A549 (cell line): ENCODE results near the gene DNASE1L2. TPM values are rescaled to one million over a fixed set of nuclear protein-coding genes. Genes with fewer than 3 reads are reported as not detected.

Experiments used
- ATAC-seq, 2 experiments: fragments of 200-7000 bp in 1 of 2; fragments of >200 bp in 1 of 2; cut with Nextera tagmentation in 1 of 2; cut with Tn5 transposase in 1 of 2; 3 replicates each; pipeline versions ENCODE4 v1.8.0 to v1.9.1; 2018 to 2020; ENCODE audit warnings: mild to moderate bottlenecking in 1 of 2, moderate library complexity in 1 of 2
- CTCF ChIA-PET: fragments of 300-600 bp; sonication (Branson Sonifier 250); formaldehyde crosslinking; extraction: SDS; loops from one replicate; lab custom pipeline; 2021; ENCODE audit warnings: antibody characterized with exemption, inconsistent platforms; lab: Yijun Ruan, JAX
- POLR2A ChIA-PET: fragments of 350-600 bp; formaldehyde crosslinking; extraction: SDS; loops from one replicate; lab custom pipeline; 2021; ENCODE audit warnings: antibody characterized with exemption, inconsistent platforms; lab: Yijun Ruan, JAX
- DNase-seq, 2 experiments: peaks; one replicate each; pipeline versions ENCODE4 v3.0.0 to v3.0.0-alpha.2; 2011 to 2016; ENCODE audit warnings: low read depth in 1 of 2, low spot score in 1 of 2
- FAIRE-seq: peaks from 2 replicates; lab custom pipeline; 2011; peaks lifted over from hg19 to GRCh38; lab: Jason Lieb, UNC
- H3K27ac ChIP-seq, 2 experiments: fragments of >200 bp; sonication (Bioruptor Twin); formaldehyde crosslinking; 3 replicates each; pipeline ENCODE4 v1.5.1; 2016 to 2017
- H3K4me1 ChIP-seq: fragments of >200 bp; sonication (Bioruptor Twin); formaldehyde crosslinking; 3 replicates; pipeline ENCODE4 v1.6.1; 2016
- H3K4me2 ChIP-seq: fragments of >200 bp; sonication (Bioruptor Twin); formaldehyde crosslinking; 3 replicates; pipeline ENCODE4 v1.6.1; 2016
- H3K4me3 ChIP-seq: fragments of >200 bp; sonication (Bioruptor Twin); formaldehyde crosslinking; 3 replicates; pipeline ENCODE4 v1.5.1; 2016
- H3K9me3 ChIP-seq: fragments of >200 bp; sonication (Bioruptor Twin); formaldehyde crosslinking; 3 replicates; pipeline ENCODE4 v1.6.1; 2016
- CHD4 ChIP-seq: fragments of 200-600 bp; sonication (generic); IDR thresholded peaks from 2 replicates; pipeline ENCODE4 v1.6.1; 2016; ENCODE audit warnings: antibody characterized with exemption, mild to moderate bottlenecking, borderline replicate concordance
- EHF ChIP-seq: fragments of 250-450 bp; sonication (Bioruptor Pico); IDR thresholded peaks from 2 replicates; pipeline ENCODE4 v1.5.0; 2020; ENCODE audit warnings: mild to moderate bottlenecking
- EP300 ChIP-seq, 2 experiments: fragments of >200 bp; sonication (Bioruptor Twin); formaldehyde crosslinking; IDR thresholded peaks; 2 replicates in 1 of 2; 3 replicates in 1 of 2; pipeline ENCODE4 v1.6.1; 2016 to 2017
- ESRRA ChIP-seq: fragments of 150-350 bp; IDR thresholded peaks from 2 replicates; pipeline ENCODE4 v1.6.1; 2014; ENCODE audit warnings: mild to moderate bottlenecking, low read length, borderline replicate concordance
- FOSL2 ChIP-seq, 2 experiments: fragments of 450-650 bp in 1 of 2; fragments of >200 bp in 1 of 2; sonication (Bioruptor Twin) in 1 of 2; formaldehyde crosslinking; IDR thresholded peaks; 2 replicates each; pipeline versions ENCODE4 v1.5.0 to v1.6.1; 2016 to 2020; ENCODE audit warnings: mild to moderate bottlenecking in 1 of 2, moderate library complexity in 1 of 2
- FOXS1 ChIP-seq: fragments of 250-450 bp; sonication (Bioruptor Pico); IDR thresholded peaks from 2 replicates; pipeline ENCODE4 v1.5.0; 2020; ENCODE audit warnings: mild to moderate bottlenecking, moderate library complexity
- HDAC2 ChIP-seq: fragments of 200-600 bp; sonication (generic); IDR thresholded peaks from 2 replicates; pipeline ENCODE4 v1.6.1; 2016
- HOXB13 ChIP-seq: fragments of 250-450 bp; sonication (Bioruptor Pico); IDR thresholded peaks from 2 replicates; pipeline ENCODE4 v1.5.0; 2020; ENCODE audit warnings: low read depth, mild to moderate bottlenecking, moderate library complexity
- KDM1A ChIP-seq: fragments of 200-600 bp; sonication (generic); IDR thresholded peaks from 2 replicates; pipeline ENCODE4 v1.6.1; 2016; ENCODE audit warnings: low read depth, mild to moderate bottlenecking
- MAFK ChIP-seq: fragments of 450-650 bp; IDR thresholded peaks from 2 replicates; pipeline ENCODE4 v1.6.1; 2014; ENCODE audit not compliant: partially characterized antibody
- NPAS2 ChIP-seq: fragments of 250-450 bp; sonication (Bioruptor Pico); IDR thresholded peaks from 2 replicates; pipeline ENCODE4 v1.8.0; 2022; ENCODE audit warnings: mild to moderate bottlenecking, moderate library complexity, borderline replicate concordance
- POLR2A ChIP-seq: IDR thresholded peaks from 2 replicates; pipeline ENCODE4 v1.6.1; 2012; ENCODE audit warnings: mild to moderate bottlenecking, low read length
- RAD21 ChIP-seq, 2 experiments: fragments of >200 bp in 1 of 2; sonication (Bioruptor Twin) in 1 of 2; formaldehyde crosslinking in 1 of 2; IDR thresholded peaks in 1 of 2; conservative IDR thresholded peaks in 1 of 2; 2 replicates in 1 of 2; 3 replicates in 1 of 2; pipeline ENCODE4 v1.6.1; 2012 to 2018; ENCODE audit warnings: inconsistent platforms in 1 of 2
- RCOR1 ChIP-seq: fragments of 150-350 bp; IDR thresholded peaks from 2 replicates; pipeline ENCODE4 v1.6.1; 2014; ENCODE audit warnings: antibody characterized with exemption, low read length, low read depth
- RFX5 ChIP-seq: fragments of 450-650 bp; IDR thresholded peaks from 2 replicates; pipeline ENCODE4 v1.7.1; 2014; ENCODE audit warnings: antibody characterized with exemption, mild to moderate bottlenecking, moderate library complexity
- SMC3 ChIP-seq: fragments of >200 bp; sonication (Bioruptor Twin); formaldehyde crosslinking; IDR thresholded peaks from 3 replicates; pipeline ENCODE4 v1.6.1; 2018; ENCODE audit warnings: inconsistent platforms
- SREBF2 ChIP-seq: fragments of 450-650 bp; IDR thresholded peaks from 2 replicates; pipeline ENCODE4 v1.6.1; 2014; ENCODE audit warnings: mild to moderate bottlenecking, moderate library complexity
- TP53 ChIP-seq: fragments of 250-450 bp; sonication (Bioruptor Pico); IDR thresholded peaks from 2 replicates; pipeline ENCODE4 v1.5.0; 2021; ENCODE audit warnings: mild to moderate bottlenecking, moderate library complexity
- ZC3H11A ChIP-seq: fragments of 450-650 bp; IDR thresholded peaks from 2 replicates; pipeline ENCODE4 v1.6.1; 2014; ENCODE audit warnings: antibody characterized with exemption, mild to moderate bottlenecking
- ZFP36 ChIP-seq: fragments of 450-650 bp; IDR thresholded peaks from 2 replicates; pipeline ENCODE4 v1.6.1; 2014; ENCODE audit warnings: borderline replicate concordance; ENCODE audit not compliant: partially characterized antibody
- WGBS: methylation state at CpG from one replicate; pipeline ENCODE4 v1.1.6; 2017; ENCODE audit errors: missing lambda C conversion rate; 5-methylcytosine and 5-hydroxymethylcytosine counted together
- polyA plus RNA-seq, 4 experiments: library from polyadenylated mRNA; depleted of rRNA in 3 of 4; stranded (reverse); fragments of >200 nt; fragmentation: RNase III in 1 of 4; extraction: RNeasy Plus Mini Kit Qiagen cat#74134 plus additional on column Dnase treatment in 1 of 4; gene quantifications; 2 replicates in 3 of 4; 3 replicates in 1 of 4; pipeline ENCODE4 v1.2.3, GENCODE V29; 2011 to 2017
- TF ChIP-seq, protein P1 (sequence below): fragments of 150-350 bp; IDR thresholded peaks from 2 replicates; pipeline ENCODE4 v1.6.1; 2014; ENCODE audit warnings: low read depth, mild to moderate bottlenecking, low read length
- TF ChIP-seq, protein P2 (sequence below): IDR thresholded peaks from 2 replicates; pipeline ENCODE4 v1.6.1; 2012; ENCODE audit warnings: low read depth, borderline replicate concordance
- TF ChIP-seq, protein P3 (sequence below): IDR thresholded peaks from 2 replicates; pipeline ENCODE4 v1.6.1; 2012
- TF ChIP-seq, protein P4 (sequence below): IDR thresholded peaks from 2 replicates; pipeline ENCODE4 v1.6.1; 2012
- TF ChIP-seq, protein P5 (sequence below): fragments of >200 bp; sonication (Bioruptor Twin); formaldehyde crosslinking; IDR thresholded peaks from 3 replicates; pipeline ENCODE4 v1.5.1; 2016
- TF ChIP-seq, protein P6 (sequence below): fragments of 450-650 bp; IDR thresholded peaks from 2 replicates; pipeline ENCODE4 v1.6.1; 2014; ENCODE audit warnings: antibody characterized with exemption

The DNASE1L2 gene
- polyA plus RNA-seq, 2 of the 4 experiments (the other 2 are of a cell fraction): 0.36 to 1.2 TPM

DNA sequence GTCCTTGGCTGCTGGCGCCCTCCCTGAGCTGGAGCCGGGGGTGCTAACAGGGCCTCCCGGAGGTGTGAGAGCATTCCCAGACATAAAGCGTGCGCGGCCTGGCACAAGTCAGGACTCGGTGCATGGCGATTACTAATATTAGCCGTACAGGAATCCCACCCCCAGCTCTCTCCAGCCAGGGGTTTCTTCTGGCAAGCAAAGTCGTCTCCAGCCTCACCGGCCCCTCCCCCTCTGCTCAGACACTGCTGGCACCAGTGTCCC lies 44.9 kb upstream of the DNASE1L2 start:
- 85% methylated on average over 10 of the region's 11 CpGs for WGBS
- TF ChIP-seq RCOR1 (no peak), EP300 (IDR thresholded peaks at IDR 0.05) (no peak), ZC3H11A (no peak), ESRRA (no peak)
- TF ChIP-seq, protein P1, sequence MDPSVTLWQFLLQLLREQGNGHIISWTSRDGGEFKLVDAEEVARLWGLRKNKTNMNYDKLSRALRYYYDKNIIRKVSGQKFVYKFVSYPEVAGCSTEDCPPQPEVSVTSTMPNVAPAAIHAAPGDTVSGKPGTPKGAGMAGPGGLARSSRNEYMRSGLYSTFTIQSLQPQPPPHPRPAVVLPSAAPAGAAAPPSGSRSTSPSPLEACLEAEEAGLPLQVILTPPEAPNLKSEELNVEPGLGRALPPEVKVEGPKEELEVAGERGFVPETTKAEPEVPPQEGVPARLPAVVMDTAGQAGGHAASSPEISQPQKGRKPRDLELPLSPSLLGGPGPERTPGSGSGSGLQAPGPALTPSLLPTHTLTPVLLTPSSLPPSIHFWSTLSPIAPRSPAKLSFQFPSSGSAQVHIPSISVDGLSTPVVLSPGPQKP: no peak
- TF ChIP-seq, protein P2, sequence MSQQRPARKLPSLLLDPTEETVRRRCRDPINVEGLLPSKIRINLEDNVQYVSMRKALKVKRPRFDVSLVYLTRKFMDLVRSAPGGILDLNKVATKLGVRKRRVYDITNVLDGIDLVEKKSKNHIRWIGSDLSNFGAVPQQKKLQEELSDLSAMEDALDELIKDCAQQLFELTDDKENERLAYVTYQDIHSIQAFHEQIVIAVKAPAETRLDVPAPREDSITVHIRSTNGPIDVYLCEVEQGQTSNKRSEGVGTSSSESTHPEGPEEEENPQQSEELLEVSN: no peak
- TF ChIP-seq, protein P3, sequence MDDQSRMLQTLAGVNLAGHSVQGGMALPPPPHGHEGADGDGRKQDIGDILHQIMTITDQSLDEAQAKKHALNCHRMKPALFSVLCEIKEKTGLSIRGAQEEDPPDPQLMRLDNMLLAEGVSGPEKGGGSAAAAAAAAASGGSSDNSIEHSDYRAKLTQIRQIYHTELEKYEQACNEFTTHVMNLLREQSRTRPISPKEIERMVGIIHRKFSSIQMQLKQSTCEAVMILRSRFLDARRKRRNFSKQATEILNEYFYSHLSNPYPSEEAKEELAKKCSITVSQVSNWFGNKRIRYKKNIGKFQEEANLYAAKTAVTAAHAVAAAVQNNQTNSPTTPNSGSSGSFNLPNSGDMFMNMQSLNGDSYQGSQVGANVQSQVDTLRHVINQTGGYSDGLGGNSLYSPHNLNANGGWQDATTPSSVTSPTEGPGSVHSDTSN: no peak
- POLR2A ChIA-PET: no interaction called here
- CTCF ChIA-PET: no interaction called here
- no peak overlapping the region for H3K27ac ChIP-seq
- H3K9me3 ChIP-seq: no peaks in the 10 kb centered on the region
- ATAC-seq: no peak
- no peak overlapping the region for H3K4me2 ChIP-seq
- H3K4me3 ChIP-seq: no peak overlapping the region
- H3K4me1 ChIP-seq: peaks cover 18% of the 10 kb centered on the region
- DNase-seq: no peak
- FAIRE-seq: no peak

DNA sequence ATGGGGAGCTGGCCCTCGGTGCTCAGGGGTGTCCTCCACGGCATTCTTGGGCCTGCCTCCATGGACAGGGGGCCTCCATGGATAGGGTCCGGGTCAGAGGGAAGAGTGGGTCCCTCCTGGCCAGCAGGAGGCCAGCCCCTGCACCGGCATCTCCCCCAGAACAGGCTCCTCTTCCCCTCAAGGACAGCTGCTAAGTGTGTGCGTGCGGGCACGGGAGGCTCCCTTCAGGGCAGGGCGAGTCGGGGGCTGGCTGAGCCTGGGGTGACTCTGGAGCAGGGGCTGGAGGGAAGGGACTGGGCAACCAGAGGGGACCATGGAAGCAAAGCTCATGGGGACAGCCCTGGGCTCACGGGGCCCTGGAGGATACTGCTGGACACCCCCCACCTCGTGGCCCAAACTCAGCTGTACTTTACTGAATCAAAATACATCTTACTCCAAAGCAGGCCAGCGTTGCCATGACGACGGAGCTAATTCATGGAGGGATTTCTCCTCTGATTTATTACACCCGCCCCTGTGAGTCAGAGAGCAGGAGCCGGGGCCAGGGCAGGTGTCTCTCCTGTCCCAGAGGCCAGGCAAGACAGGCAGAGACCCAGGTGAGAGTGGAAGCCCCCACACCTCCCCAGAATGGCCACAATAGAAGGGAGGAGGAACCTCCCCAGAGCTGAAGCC lies 41.9 kb upstream of the DNASE1L2 start:
- POLR2A ChIA-PET: interaction anchor here (1.0 to 1.5 kb wide), 6 partner anchors 11 to 409 kb away, joined by 3 to 9 read pairs (median 6); partner anchors contain the start of genes ECI1, MLST8, PGP and TRAF7
- peak; percentile 55 to 70 for DNase-seq

DNA sequence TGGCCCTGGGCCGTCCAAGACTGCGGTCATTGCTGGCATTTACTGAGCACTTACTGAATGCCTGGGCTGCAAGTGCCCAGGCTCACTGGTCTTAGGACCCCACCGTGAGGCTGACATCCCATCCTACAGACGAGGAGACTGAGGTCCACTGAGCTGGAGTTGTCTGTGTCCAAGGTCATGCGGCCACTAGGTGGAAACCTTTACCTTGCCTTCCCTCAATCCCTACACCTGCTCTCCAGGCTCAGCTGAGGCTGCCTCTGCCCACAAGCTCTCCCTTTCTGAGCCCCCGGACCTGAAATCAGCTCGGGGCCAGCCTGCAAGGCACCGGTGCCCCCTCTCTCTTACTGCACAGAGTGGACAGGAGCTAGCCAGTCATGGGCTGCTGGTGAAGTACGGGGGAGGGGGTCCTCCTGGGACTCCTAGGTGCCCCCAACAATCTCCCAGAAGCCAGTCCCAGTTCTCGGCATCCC lies 41.4 kb upstream of the DNASE1L2 start:
- no peak overlapping the region for H3K4me3 ChIP-seq
- H3K4me1 ChIP-seq: peaks cover 18% of the 10 kb centered on the region
- no peak for FAIRE-seq
- ChIA-PET POLR2A (interaction anchor here (1.0 to 2.0 kb wide), 7 partner anchors 10 to 408 kb away, joined by 3 to 17 read pairs (median 6); partner anchors contain the start of genes ECI1, MLST8, PGP and TRAF7), CTCF (interaction anchor here (0.6 to 5.0 kb wide), 30 partner anchors 9 to 316 kb away, joined by 3 to 33 read pairs (median 6); partner anchors contain the start of genes BRICD5, ECI1 and MLST8)
- 14% methylated on average over 8 of the region's 10 CpGs for WGBS
- no peaks in the 10 kb centered on the region for H3K9me3 ChIP-seq
- ATAC-seq: peak; percentile 64 to 88
- TF ChIP-seq ESRRA (0 out of 2 replicates have a peak, but pooled peaks have one; percentile 33), SREBF2 (no peak), RAD21 (conservative IDR thresholded peaks at IDR 0.05 in 1 of 2, IDR thresholded peaks at IDR 0.05 in 1 of 2) (peak; percentile 77 to 87), KDM1A (peak; percentile 89), RFX5 (no peak), SMC3 (peak; percentile 56; the same call in 2 of the 3 replicates), HOXB13 (CRISPR knock-in tag) (no peak), HDAC2 (no peak), CHD4 (peak; percentile 79; the same call in 1 of the 2 replicates)
- TF ChIP-seq, protein P4, sequence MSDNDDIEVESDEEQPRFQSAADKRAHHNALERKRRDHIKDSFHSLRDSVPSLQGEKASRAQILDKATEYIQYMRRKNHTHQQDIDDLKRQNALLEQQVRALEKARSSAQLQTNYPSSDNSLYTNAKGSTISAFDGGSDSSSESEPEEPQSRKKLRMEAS: peak; percentile 29; the same call in 1 of the 2 replicates
- TF ChIP-seq, protein P5, sequence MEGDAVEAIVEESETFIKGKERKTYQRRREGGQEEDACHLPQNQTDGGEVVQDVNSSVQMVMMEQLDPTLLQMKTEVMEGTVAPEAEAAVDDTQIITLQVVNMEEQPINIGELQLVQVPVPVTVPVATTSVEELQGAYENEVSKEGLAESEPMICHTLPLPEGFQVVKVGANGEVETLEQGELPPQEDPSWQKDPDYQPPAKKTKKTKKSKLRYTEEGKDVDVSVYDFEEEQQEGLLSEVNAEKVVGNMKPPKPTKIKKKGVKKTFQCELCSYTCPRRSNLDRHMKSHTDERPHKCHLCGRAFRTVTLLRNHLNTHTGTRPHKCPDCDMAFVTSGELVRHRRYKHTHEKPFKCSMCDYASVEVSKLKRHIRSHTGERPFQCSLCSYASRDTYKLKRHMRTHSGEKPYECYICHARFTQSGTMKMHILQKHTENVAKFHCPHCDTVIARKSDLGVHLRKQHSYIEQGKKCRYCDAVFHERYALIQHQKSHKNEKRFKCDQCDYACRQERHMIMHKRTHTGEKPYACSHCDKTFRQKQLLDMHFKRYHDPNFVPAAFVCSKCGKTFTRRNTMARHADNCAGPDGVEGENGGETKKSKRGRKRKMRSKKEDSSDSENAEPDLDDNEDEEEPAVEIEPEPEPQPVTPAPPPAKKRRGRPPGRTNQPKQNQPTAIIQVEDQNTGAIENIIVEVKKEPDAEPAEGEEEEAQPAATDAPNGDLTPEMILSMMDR: peak; percentile 74
- DNase-seq: peak; percentile 69 to 82
- H3K27ac ChIP-seq: no peak overlapping the region
- H3K4me2 ChIP-seq: peak overlapping the region; percentile 97

More for the DNA sequence above, 41.9 kb upstream of the DNASE1L2 start:
- ATAC-seq (peak; percentile 3 to 13; a peak in 4 of 6 replicates), FAIRE-seq (no peak)
- no peak overlapping the region; the same call in 2 of the 3 replicates for H3K4me2 ChIP-seq
- H3K4me3 ChIP-seq: no peak overlapping the region
- 47% methylated on average over 11 of the region's 16 CpGs for WGBS
- TF ChIP-seq, protein P6, sequence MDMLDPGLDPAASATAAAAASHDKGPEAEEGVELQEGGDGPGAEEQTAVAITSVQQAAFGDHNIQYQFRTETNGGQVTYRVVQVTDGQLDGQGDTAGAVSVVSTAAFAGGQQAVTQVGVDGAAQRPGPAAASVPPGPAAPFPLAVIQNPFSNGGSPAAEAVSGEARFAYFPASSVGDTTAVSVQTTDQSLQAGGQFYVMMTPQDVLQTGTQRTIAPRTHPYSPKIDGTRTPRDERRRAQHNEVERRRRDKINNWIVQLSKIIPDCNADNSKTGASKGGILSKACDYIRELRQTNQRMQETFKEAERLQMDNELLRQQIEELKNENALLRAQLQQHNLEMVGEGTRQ: no peak
- no peak for TF ChIP-seq ZFP36
- no peak for TF ChIP-seq EP300 (IDR thresholded peaks at IDR 0.05)
- TF ChIP-seq SREBF2: no peak
- no peak for TF ChIP-seq NPAS2 (CRISPR knock-in tag)
- TF ChIP-seq MAFK: no peak
- no peak for TF ChIP-seq POLR2A
- TF ChIP-seq EHF (CRISPR knock-in tag): no peak
- TF ChIP-seq, protein P2: no peak
- no peak for TF ChIP-seq FOSL2 (IDR thresholded peaks at IDR 0.05)
- no peak for TF ChIP-seq FOSL2 (CRISPR knock-in tag; IDR thresholded peaks at IDR 0.05)
- no peak for TF ChIP-seq TP53
- TF ChIP-seq RAD21 (conservative IDR thresholded peaks at IDR 0.05 in 1 of 2, IDR thresholded peaks at IDR 0.05 in 1 of 2): no peak
- no peak for TF ChIP-seq FOXS1 (CRISPR knock-in tag)
- TF ChIP-seq RCOR1: no peak
- H3K9me3 ChIP-seq: no peaks in the 10 kb centered on the region
- no peak overlapping the region for H3K27ac ChIP-seq
- peaks cover 18% of the 10 kb centered on the region for H3K4me1 ChIP-seq
- CTCF ChIA-PET: interaction anchor here (0.6 to 5.0 kb wide), 28 partner anchors 9 to 316 kb away, joined by 3 to 33 read pairs (median 6); partner anchors contain the start of genes BRICD5, ECI1 and MLST8
